GM18502 (cell line): ENCODE results near the gene TLR9.
A peak's percentile ranks its signal among the peaks of the same experiment; 100 is the strongest.

ENCODE experiments used
- ATAC-seq: cut with Tn5 transposase; IDR thresholded peaks from one replicate; pipeline ENCODE4 v1.9.1; 2021; ENCODE audit warnings: mild to moderate bottlenecking; ENCODE audit not compliant: unreplicated experiment, poor library complexity

Gene TLR9

GRCh38 chr3:52198643-52199608, 26.5 kb downstream of the TLR9 start:
- ATAC-seq: no peak

- peak; percentile 82 for ATAC-seq
These were observed 27.4 kb downstream of the TLR9 start, which contains the start of gene ALAS1 for GRCh38 chr3:52197842-52198625. ALAS1 (plus strand) TSS chr3:52198160; CDS start chr3:52199242, 1,082 bp downstream.

- peak; percentile 16 for ATAC-seq
These were observed 28.0 kb downstream of the TLR9 start for GRCh38 chr3:52197499-52197841.

- ATAC-seq: no peak
These were observed 28.5 kb downstream of the TLR9 start for GRCh38 chr3:52196977-52197376.

- ATAC-seq: no peak
These were observed 29.6 kb downstream of the TLR9 start for GRCh38 chr3:52195823-52196331.

- no peak for ATAC-seq
These were observed 30.2 kb downstream of the TLR9 start for GRCh38 chr3:52195291-52195597.

GRCh38 chr3:52194485-52195290, 30.8 kb downstream of the TLR9 start:
- no peak for ATAC-seq

GRCh38 chr3:52193065-52193464, 32.4 kb downstream of the TLR9 start:
- no peak for ATAC-seq

- ATAC-seq: no peak
These were observed 33.8 kb downstream of the TLR9 start for GRCh38 chr3:52191663-52192062.

GRCh38 chr3:52190294-52191074, 35.0 kb downstream of the TLR9 start:
- ATAC-seq: no peak

GRCh38 chr3:52188556-52188955, 36.9 kb downstream of the TLR9 start:
- ATAC-seq: no peak

- ATAC-seq: no peak
These were observed 38.7 kb downstream of the TLR9 start for GRCh38 chr3:52186729-52187128.

- no peak for ATAC-seq
These were observed 39.6 kb downstream of the TLR9 start for GRCh38 chr3:52185837-52186236.

- ATAC-seq: no peak
These were observed 40.1 kb downstream of the TLR9 start for GRCh38 chr3:52185311-52185710.

- ATAC-seq: no peak
These were observed 40.8 kb downstream of the TLR9 start for GRCh38 chr3:52184690-52185089.

- ATAC-seq: no peak
These were observed 41.5 kb downstream of the TLR9 start for GRCh38 chr3:52183786-52184445.

- no peak for ATAC-seq
These were observed 42.8 kb downstream of the TLR9 start for GRCh38 chr3:52182691-52183090.

- no peak for ATAC-seq
These were observed 43.2 kb downstream of the TLR9 start for GRCh38 chr3:52182196-52182595.

- no peak for ATAC-seq
These were observed 43.9 kb downstream of the TLR9 start for GRCh38 chr3:52181543-52181942.
